8988T (cell line): ENCODE data around the gene SLCO4A1.
A peak's percentile ranks its signal among the peaks of the same experiment; 100 is the strongest.

Experiments
- DNase-seq: peaks from one replicate; pipeline ENCODE4 v3.0.0; 2011

SLCO4A1 gene

GRCh38 chr20:62607366-62608217 is 34.7 kb upstream of the SLCO4A1 start:
- DNase-seq: no peak

GRCh38 chr20:62608218-62608565 is 34.1 kb upstream of the SLCO4A1 start:
- DNase-seq: no peak

GRCh38 chr20:62609279-62609720 is 33.0 kb upstream of the SLCO4A1 start:
- no peak for DNase-seq

GRCh38 chr20:62609811-62610757 is 32.2 kb upstream of the SLCO4A1 start:
- DNase-seq: no peak

GRCh38 chr20:62611012-62611411 is 31.3 kb upstream of the SLCO4A1 start:
- DNase-seq: no peak

- no peak for DNase-seq
Measured at GRCh38 chr20:62611819-62612218, 30.5 kb upstream of the SLCO4A1 start.

GRCh38 chr20:62614085-62614960 is 28.0 kb upstream of the SLCO4A1 start:
- DNase-seq: no peak

GRCh38 chr20:62614961-62615680 is 27.2 kb upstream of the SLCO4A1 start:
- no peak for DNase-seq

- no peak for DNase-seq
Measured at GRCh38 chr20:62615750-62616251, 26.5 kb upstream of the SLCO4A1 start.

GRCh38 chr20:62616728-62617621 is 25.3 kb upstream of the SLCO4A1 start:
- peak; percentile 97 for DNase-seq

GRCh38 chr20:62617711-62618483 is 24.4 kb upstream of the SLCO4A1 start:
- DNase-seq: peak; percentile 84

GRCh38 chr20:62618611-62619529 is 23.4 kb upstream of the SLCO4A1 start:
- no peak for DNase-seq

- DNase-seq: no peak
Measured at GRCh38 chr20:62620625-62621024, 21.7 kb upstream of the SLCO4A1 start.

- no peak for DNase-seq
Measured at GRCh38 chr20:62621251-62622110, 20.8 kb upstream of the SLCO4A1 start.

- DNase-seq: no peak
Measured at GRCh38 chr20:62622178-62622876, 20.0 kb upstream of the SLCO4A1 start.

- no peak for DNase-seq
Measured at GRCh38 chr20:62622877-62623487, 19.3 kb upstream of the SLCO4A1 start.
